Keratinocyte (primary cell): Measurements from ENCODE around the gene MOB3B. TPM values are rescaled to one million over a fixed set of nuclear protein-coding genes. Genes with fewer than 3 reads are reported as not detected.

Source experiments
- DNase-seq: peaks from one replicate; pipeline ENCODE4 v3.0.0-alpha.2; 2011; ENCODE audit warnings: low read depth, missing footprints, low spot score
- FAIRE-seq: peaks from 2 replicates; lab custom pipeline; 2011; peaks lifted over from hg19 to GRCh38; lab: Jason Lieb, UNC
- H2AFZ ChIP-seq: 2 replicates; pipeline ENCODE4 v1.6.0; 2012; ENCODE audit warnings: low read length, control low read depth, inconsistent platforms; ENCODE audit not compliant: control insufficient read depth
- H3K27ac ChIP-seq: 2 replicates; pipeline ENCODE4 v1.5.1; 2011; ENCODE audit warnings: low read length; ENCODE audit not compliant: control insufficient read depth, insufficient read depth
- H3K27me3 ChIP-seq: 3 replicates; pipeline ENCODE4 v1.6.0; 2011; ENCODE audit warnings: low read length; ENCODE audit not compliant: control insufficient read depth, insufficient read depth; ENCODE audit errors: extremely low read depth
- H3K36me3 ChIP-seq, 2 experiments: 2 replicates in 1 of 2; 3 replicates in 1 of 2; pipeline ENCODE4 v1.5.1; 2011; ENCODE audit warnings: low read length in 2 of 2, mild to moderate bottlenecking in 1 of 2; ENCODE audit not compliant: control insufficient read depth in 2 of 2, insufficient read depth in 2 of 2; ENCODE audit errors: extremely low read depth in 1 of 2
- H3K4me1 ChIP-seq: 3 replicates; pipeline ENCODE4 v1.5.1; 2011; ENCODE audit warnings: low read length; ENCODE audit not compliant: control insufficient read depth, insufficient read depth; ENCODE audit errors: extremely low read depth
- H3K4me2 ChIP-seq: 3 replicates; pipeline ENCODE4 v1.6.0; 2011; ENCODE audit warnings: low read depth, low read length; ENCODE audit not compliant: control insufficient read depth, insufficient read depth; ENCODE audit errors: extremely low read depth
- H3K4me3 ChIP-seq, 3 experiments: fragments of 200-600 bp in 1 of 3; sonication (generic) in 1 of 3; 2 replicates in 2 of 3; 3 replicates in 1 of 3; pipeline ENCODE4 v1.5.1; 2011 to 2016; ENCODE audit warnings: low read length in 3 of 3, mild to moderate bottlenecking in 3 of 3, control low read depth in 2 of 3, inconsistent platforms in 1 of 3, low read depth in 1 of 3, mixed read lengths in 1 of 3, mixed run types in 1 of 3, moderate library complexity in 1 of 3; ENCODE audit not compliant: control insufficient read depth in 2 of 3, insufficient read depth in 2 of 3; ENCODE audit errors: extremely low read depth in 1 of 3
- H3K79me2 ChIP-seq: 2 replicates; pipeline ENCODE4 v1.6.0; 2012; ENCODE audit warnings: low read length; ENCODE audit not compliant: control insufficient read depth, insufficient read depth
- H3K9ac ChIP-seq: 3 replicates; pipeline ENCODE4 v1.6.0; 2011; ENCODE audit warnings: low read length; ENCODE audit not compliant: control insufficient read depth, insufficient read depth; ENCODE audit errors: extremely low read depth
- H3K9me1 ChIP-seq: 3 replicates; pipeline ENCODE4 v1.6.0; 2011; ENCODE audit warnings: low read length; ENCODE audit not compliant: control insufficient read depth, insufficient read depth; ENCODE audit errors: extremely low read depth
- H3K9me3 ChIP-seq: 2 replicates; pipeline ENCODE4 v1.5.1; 2012; ENCODE audit warnings: low read depth, low read length; ENCODE audit not compliant: control insufficient read depth
- H4K20me1 ChIP-seq: 3 replicates; pipeline ENCODE4 v1.6.0; 2011; ENCODE audit warnings: low read length; ENCODE audit not compliant: control insufficient read depth, insufficient read depth; ENCODE audit errors: extremely low read depth
- CTCF ChIP-seq, 3 experiments: IDR thresholded peaks in 1 of 3; conservative IDR thresholded peaks in 1 of 3; optimal IDR thresholded peaks in 1 of 3; 2 replicates in 2 of 3; 3 replicates in 1 of 3; pipeline versions ENCODE3 to v1.5.1; 2011; ENCODE audit warnings: low read length in 3 of 3, mild to moderate bottlenecking in 3 of 3, moderate library complexity in 2 of 3, control low read depth in 1 of 3, inconsistent platforms in 1 of 3; ENCODE audit not compliant: insufficient read depth in 2 of 3; ENCODE audit errors: extremely low read depth in 1 of 3
- EZH2 ChIP-seq: IDR thresholded peaks from one replicate; pipeline ENCODE4 v1.6.1; 2012; ENCODE audit warnings: inconsistent platforms, mild to moderate bottlenecking, low read length, moderate library complexity
- dilution Hi-C: fragments of 300-500 bp; cut with MboI; formaldehyde crosslinking; loops from one replicate; pipeline ENCODE4 v1.7.0; 2020; ENCODE audit warnings: low sequenced_read_pairs; ENCODE audit not compliant: extremely low pct_ligation_motif_present
- polyA plus RNA-seq, 5 experiments: library from polyadenylated mRNA; depleted of rRNA in 3 of 5; stranded (reverse) in 3 of 5; stranded (forward) in 1 of 5; unstranded in 1 of 5; fragments of >200 nt; gene quantifications; 1 replicate in 1 of 5; 2 replicates in 3 of 5; 3 replicates in 1 of 5; pipeline versions ENCODE4 v1.2.1 to v1.2.3, GENCODE V29; 2011 to 2012; ENCODE audit warnings: missing spikeins in 2 of 5, low read depth in 1 of 5, low replicate concordance in 1 of 5

The MOB3B gene
- polyA plus RNA-seq, 1 donor (not counting 4 experiments of a cell fraction or from before 2014, with no cell fraction given) = 35.3 TPM

GRCh38 chr9:27536168-27536567 lies 6.6 kb upstream of the MOB3B start:
- peaks cover 22% of the 10 kb centered on the region for H3K4me1 ChIP-seq

GRCh38 chr9:27535701-27536118 lies 6.1 kb upstream of the MOB3B start:
- no peak overlapping the region for H3K4me3 ChIP-seq
- no peaks in the 10 kb centered on the region for H4K20me1 ChIP-seq
- no peaks in the 10 kb centered on the region for H3K27me3 ChIP-seq
- H3K4me2 ChIP-seq = no peak overlapping the region
- H2AFZ ChIP-seq = no peak overlapping the region
- H3K27ac ChIP-seq = no peak overlapping the region
- peak; percentile 79 for FAIRE-seq
- TF ChIP-seq EZH2 (no peak), CTCF (optimal IDR thresholded peaks at IDR 0.05 in 1 of 3, IDR thresholded peaks at IDR 0.05 in 1 of 3, conservative IDR thresholded peaks at IDR 0.05 in 1 of 3; ENCODE audit: extremely low read depth in 1 of 3, insufficient read depth in 2 of 3, low read length in 3 of 3) (peak; percentile 53 to 85 (median 59))
- dilution Hi-C loops = loop anchor here (25.0 kb wide), 1 partner anchor 198 kb away; no protein-coding TSS in a partner anchor
- no peaks in the 10 kb centered on the region for H3K79me2 ChIP-seq
- H3K9me1 ChIP-seq = no peaks in the 10 kb centered on the region
- no peaks in the 10 kb centered on the region for H3K36me3 ChIP-seq
- H3K9me3 ChIP-seq = no peaks in the 10 kb centered on the region
- H3K4me1 ChIP-seq = peaks cover 27% of the 10 kb centered on the region
- no peak overlapping the region for H3K9ac ChIP-seq
- no peak for DNase-seq

More at GRCh38 chr9:27536168-27536567, 6.6 kb upstream of the MOB3B start:
- H3K9me1 ChIP-seq = no peaks in the 10 kb centered on the region
- H3K4me2 ChIP-seq = no peak overlapping the region
- H3K27ac ChIP-seq = no peak overlapping the region
- peak in 1 of 3 experiments; percentile 1 for TF ChIP-seq CTCF (optimal IDR thresholded peaks at IDR 0.05 in 1 of 3, IDR thresholded peaks at IDR 0.05 in 1 of 3, conservative IDR thresholded peaks at IDR 0.05 in 1 of 3; ENCODE audit: extremely low read depth in 1 of 3, insufficient read depth in 2 of 3, low read length in 3 of 3)
- no peak for TF ChIP-seq EZH2
- H3K27me3 ChIP-seq = no peaks in the 10 kb centered on the region
- H3K4me3 ChIP-seq = no peak overlapping the region
- H3K36me3 ChIP-seq = no peaks in the 10 kb centered on the region
- H3K79me2 ChIP-seq = no peaks in the 10 kb centered on the region
- no peaks in the 10 kb centered on the region for H3K9me3 ChIP-seq
- dilution Hi-C loops = loop anchor here (25.0 kb wide), 1 partner anchor 199 kb away; no protein-coding TSS in a partner anchor
- DNase-seq (no peak), FAIRE-seq (no peak)
- H4K20me1 ChIP-seq = no peaks in the 10 kb centered on the region
- H2AFZ ChIP-seq = no peak overlapping the region
- no peak overlapping the region for H3K9ac ChIP-seq
